ENCODE results near the gene TTLL1. TPM values are rescaled to one million over a fixed set of nuclear protein-coding genes. Genes with fewer than 3 reads are reported as not detected.

TTLL1 gene
- total and polyA plus RNA-seq, 2 experiments from 2014 or later, result 5.5 to 6.8 TPM

DNA sequence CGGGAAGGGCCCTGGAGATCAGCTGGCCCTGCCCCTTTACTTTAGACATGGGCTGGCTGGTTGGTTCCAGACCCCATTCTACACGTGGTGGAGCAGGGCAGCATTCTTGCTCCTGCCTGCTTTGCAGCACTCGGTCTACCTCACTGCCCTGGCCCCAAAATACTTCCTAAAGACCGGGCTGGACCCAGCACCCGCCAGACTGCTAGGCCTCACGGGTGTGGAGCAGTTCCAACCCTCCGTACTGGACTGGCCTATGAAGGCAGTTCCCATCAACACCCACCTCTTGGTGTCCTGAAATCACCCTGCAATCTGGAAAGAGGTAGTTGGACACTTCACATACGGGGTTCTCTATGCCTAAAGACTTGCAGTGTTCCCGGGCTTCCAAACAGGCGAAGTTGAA is 47.6 kb upstream of the TTLL1 start:
- DNase-seq (ENCODE audit: low spot score) (no peak), ATAC-seq (no peak)
- Histone ChIP-seq H3K4me1 (ENCODE audit: insufficient read depth) (no peaks in the 10 kb centered on the region), H3K27me3 (ENCODE audit: insufficient read depth) (no peaks in the 10 kb centered on the region), H3K27ac (ENCODE audit: low read depth) (0 out of 2 replicates have a peak overlapping the region, but pooled peaks have one; percentile 14), H3F3A (replicated peaks; ENCODE audit: low read depth) (no peaks in the 10 kb centered on the region), H2AFZ (no peak overlapping the region), H3K36me3 (ENCODE audit: insufficient read depth) (peaks cover 4% of the 10 kb centered on the region; the same call in 1 of the 2 replicates), H4K20me1 (replicated peaks; ENCODE audit: insufficient read depth) (peaks cover 7% of the 10 kb centered on the region), H3K9me2 (ENCODE audit: insufficient read depth) (no peaks in the 10 kb centered on the region), H3K79me2 (replicated peaks; ENCODE audit: insufficient read depth) (peaks cover 4% of the 10 kb centered on the region), H3K4me3 (no peak overlapping the region), H3K4me2 (no peak overlapping the region)
- Mint-ChIP-seq H3K27ac (no peak overlapping the region), H3K4me3 (no peak overlapping the region), H3K36me3 (ENCODE audit: low read depth) (peaks cover 68% of the 10 kb centered on the region; the same call in 2 of the 3 replicates), H3K4me1 (no peaks in the 10 kb centered on the region), H3K27me3 (ENCODE audit: insufficient read depth, low read depth, poor library complexity) (peaks cover 5% of the 10 kb centered on the region), H3K9me3 (no peaks in the 10 kb centered on the region)
- no peak for TF ChIP-seq STAT1 (IDR thresholded peaks at IDR 0.05; ENCODE audit: unreplicated experiment)
- no peak for TF ChIP-seq NANOG (IDR thresholded peaks at IDR 0.05; ENCODE audit: borderline replicate concordance)
- TF ChIP-seq, protein P1, sequence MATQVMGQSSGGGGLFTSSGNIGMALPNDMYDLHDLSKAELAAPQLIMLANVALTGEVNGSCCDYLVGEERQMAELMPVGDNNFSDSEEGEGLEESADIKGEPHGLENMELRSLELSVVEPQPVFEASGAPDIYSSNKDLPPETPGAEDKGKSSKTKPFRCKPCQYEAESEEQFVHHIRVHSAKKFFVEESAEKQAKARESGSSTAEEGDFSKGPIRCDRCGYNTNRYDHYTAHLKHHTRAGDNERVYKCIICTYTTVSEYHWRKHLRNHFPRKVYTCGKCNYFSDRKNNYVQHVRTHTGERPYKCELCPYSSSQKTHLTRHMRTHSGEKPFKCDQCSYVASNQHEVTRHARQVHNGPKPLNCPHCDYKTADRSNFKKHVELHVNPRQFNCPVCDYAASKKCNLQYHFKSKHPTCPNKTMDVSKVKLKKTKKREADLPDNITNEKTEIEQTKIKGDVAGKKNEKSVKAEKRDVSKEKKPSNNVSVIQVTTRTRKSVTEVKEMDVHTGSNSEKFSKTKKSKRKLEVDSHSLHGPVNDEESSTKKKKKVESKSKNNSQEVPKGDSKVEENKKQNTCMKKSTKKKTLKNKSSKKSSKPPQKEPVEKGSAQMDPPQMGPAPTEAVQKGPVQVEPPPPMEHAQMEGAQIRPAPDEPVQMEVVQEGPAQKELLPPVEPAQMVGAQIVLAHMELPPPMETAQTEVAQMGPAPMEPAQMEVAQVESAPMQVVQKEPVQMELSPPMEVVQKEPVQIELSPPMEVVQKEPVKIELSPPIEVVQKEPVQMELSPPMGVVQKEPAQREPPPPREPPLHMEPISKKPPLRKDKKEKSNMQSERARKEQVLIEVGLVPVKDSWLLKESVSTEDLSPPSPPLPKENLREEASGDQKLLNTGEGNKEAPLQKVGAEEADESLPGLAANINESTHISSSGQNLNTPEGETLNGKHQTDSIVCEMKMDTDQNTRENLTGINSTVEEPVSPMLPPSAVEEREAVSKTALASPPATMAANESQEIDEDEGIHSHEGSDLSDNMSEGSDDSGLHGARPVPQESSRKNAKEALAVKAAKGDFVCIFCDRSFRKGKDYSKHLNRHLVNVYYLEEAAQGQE (IDR thresholded peaks at IDR 0.05; ENCODE audit: unreplicated experiment), result no peak
- TF ChIP-seq ZNF114 (CRISPR knock-in tag; IDR thresholded peaks at IDR 0.05), result no peak
- TF ChIP-seq, protein P2, sequence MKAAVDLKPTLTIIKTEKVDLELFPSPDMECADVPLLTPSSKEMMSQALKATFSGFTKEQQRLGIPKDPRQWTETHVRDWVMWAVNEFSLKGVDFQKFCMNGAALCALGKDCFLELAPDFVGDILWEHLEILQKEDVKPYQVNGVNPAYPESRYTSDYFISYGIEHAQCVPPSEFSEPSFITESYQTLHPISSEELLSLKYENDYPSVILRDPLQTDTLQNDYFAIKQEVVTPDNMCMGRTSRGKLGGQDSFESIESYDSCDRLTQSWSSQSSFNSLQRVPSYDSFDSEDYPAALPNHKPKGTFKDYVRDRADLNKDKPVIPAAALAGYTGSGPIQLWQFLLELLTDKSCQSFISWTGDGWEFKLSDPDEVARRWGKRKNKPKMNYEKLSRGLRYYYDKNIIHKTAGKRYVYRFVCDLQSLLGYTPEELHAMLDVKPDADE (IDR thresholded peaks at IDR 0.05), result no peak
- TF ChIP-seq, protein P3, sequence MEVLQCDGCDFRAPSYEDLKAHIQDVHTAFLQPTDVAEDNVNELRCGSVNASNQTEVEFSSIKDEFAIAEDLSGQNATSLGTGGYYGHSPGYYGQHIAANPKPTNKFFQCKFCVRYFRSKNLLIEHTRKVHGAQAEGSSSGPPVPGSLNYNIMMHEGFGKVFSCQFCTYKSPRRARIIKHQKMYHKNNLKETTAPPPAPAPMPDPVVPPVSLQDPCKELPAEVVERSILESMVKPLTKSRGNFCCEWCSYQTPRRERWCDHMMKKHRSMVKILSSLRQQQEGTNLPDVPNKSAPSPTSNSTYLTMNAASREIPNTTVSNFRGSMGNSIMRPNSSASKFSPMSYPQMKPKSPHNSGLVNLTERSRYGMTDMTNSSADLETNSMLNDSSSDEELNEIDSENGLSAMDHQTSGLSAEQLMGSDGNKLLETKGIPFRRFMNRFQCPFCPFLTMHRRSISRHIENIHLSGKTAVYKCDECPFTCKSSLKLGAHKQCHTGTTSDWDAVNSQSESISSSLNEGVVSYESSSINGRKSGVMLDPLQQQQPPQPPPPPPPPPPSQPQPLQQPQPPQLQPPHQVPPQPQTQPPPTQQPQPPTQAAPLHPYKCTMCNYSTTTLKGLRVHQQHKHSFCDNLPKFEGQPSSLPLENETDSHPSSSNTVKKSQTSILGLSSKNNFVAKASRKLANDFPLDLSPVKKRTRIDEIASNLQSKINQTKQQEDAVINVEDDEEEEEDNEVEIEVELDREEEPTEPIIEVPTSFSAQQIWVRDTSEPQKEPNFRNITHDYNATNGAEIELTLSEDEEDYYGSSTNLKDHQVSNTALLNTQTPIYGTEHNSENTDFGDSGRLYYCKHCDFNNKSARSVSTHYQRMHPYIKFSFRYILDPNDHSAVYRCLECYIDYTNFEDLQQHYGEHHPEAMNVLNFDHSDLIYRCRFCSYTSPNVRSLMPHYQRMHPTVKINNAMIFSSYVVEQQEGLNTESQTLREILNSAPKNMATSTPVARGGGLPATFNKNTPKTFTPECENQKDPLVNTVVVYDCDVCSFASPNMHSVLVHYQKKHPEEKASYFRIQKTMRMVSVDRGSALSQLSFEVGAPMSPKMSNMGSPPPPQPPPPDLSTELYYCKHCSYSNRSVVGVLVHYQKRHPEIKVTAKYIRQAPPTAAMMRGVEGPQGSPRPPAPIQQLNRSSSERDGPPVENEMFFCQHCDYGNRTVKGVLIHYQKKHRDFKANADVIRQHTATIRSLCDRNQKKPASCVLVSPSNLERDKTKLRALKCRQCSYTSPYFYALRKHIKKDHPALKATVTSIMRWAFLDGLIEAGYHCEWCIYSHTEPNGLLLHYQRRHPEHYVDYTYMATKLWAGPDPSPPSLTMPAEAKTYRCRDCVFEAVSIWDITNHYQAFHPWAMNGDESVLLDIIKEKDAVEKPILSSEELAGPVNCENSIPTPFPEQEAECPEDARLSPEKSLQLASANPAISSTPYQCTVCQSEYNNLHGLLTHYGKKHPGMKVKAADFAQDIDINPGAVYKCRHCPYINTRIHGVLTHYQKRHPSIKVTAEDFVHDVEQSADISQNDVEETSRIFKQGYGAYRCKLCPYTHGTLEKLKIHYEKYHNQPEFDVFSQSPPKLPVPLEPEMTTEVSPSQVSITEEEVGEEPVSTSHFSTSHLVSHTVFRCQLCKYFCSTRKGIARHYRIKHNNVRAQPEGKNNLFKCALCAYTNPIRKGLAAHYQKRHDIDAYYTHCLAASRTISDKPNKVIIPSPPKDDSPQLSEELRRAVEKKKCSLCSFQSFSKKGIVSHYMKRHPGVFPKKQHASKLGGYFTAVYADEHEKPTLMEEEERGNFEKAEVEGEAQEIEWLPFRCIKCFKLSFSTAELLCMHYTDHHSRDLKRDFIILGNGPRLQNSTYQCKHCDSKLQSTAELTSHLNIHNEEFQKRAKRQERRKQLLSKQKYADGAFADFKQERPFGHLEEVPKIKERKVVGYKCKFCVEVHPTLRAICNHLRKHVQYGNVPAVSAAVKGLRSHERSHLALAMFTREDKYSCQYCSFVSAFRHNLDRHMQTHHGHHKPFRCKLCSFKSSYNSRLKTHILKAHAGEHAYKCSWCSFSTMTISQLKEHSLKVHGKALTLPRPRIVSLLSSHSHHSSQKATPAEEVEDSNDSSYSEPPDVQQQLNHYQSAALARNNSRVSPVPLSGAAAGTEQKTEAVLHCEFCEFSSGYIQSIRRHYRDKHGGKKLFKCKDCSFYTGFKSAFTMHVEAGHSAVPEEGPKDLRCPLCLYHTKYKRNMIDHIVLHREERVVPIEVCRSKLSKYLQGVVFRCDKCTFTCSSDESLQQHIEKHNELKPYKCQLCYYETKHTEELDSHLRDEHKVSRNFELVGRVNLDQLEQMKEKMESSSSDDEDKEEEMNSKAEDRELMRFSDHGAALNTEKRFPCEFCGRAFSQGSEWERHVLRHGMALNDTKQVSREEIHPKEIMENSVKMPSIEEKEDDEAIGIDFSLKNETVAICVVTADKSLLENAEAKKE (CRISPR knock-in tag; IDR thresholded peaks at IDR 0.05), result no peak
- TF ChIP-seq POLR2AphosphoS5 (IDR thresholded peaks at IDR 0.05; ENCODE audit: low read depth), result no peak
- no peak for TF ChIP-seq ZNF331 (CRISPR knock-in tag; IDR thresholded peaks at IDR 0.05; ENCODE audit: low read depth)
- no peak for TF ChIP-seq EZH2 (IDR thresholded peaks at IDR 0.05; ENCODE audit: low read depth, unreplicated experiment)
- no peak for TF ChIP-seq EZH2phosphoT487 (IDR thresholded peaks at IDR 0.05; ENCODE audit: unreplicated experiment)
- TF ChIP-seq, protein P4, sequence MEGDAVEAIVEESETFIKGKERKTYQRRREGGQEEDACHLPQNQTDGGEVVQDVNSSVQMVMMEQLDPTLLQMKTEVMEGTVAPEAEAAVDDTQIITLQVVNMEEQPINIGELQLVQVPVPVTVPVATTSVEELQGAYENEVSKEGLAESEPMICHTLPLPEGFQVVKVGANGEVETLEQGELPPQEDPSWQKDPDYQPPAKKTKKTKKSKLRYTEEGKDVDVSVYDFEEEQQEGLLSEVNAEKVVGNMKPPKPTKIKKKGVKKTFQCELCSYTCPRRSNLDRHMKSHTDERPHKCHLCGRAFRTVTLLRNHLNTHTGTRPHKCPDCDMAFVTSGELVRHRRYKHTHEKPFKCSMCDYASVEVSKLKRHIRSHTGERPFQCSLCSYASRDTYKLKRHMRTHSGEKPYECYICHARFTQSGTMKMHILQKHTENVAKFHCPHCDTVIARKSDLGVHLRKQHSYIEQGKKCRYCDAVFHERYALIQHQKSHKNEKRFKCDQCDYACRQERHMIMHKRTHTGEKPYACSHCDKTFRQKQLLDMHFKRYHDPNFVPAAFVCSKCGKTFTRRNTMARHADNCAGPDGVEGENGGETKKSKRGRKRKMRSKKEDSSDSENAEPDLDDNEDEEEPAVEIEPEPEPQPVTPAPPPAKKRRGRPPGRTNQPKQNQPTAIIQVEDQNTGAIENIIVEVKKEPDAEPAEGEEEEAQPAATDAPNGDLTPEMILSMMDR (conservative IDR thresholded peaks at IDR 0.05; ENCODE audit: low read depth in 2 of 2), result no peak
- no peak for TF ChIP-seq CREB1 (CRISPR knock-in tag; IDR thresholded peaks at IDR 0.05; ENCODE audit: low read depth)
- TF ChIP-seq JUNB (IDR thresholded peaks at IDR 0.05; ENCODE audit: unreplicated experiment), result no peak

All from GM23338 (cell line).